HepG2 (cell line): Measurements from ENCODE around the gene RHOBTB3. TPM values are rescaled to one million over a fixed set of nuclear protein-coding genes. Genes with fewer than 3 reads are reported as not detected.

Source experiments
- ATAC-seq: fragments of 200-7000 bp; cut with Tn5 transposase; 3 replicates; pipeline ENCODE4 v1.9.1; 2020; ENCODE audit warnings: mild to moderate bottlenecking, moderate library complexity
- BruUV-seq: library from RNA; stranded (reverse); fragments of 400-500 nt; replicated peaks from 2 replicates; lab custom pipeline; 2021; lab: Mats Ljungman, UMichigan
- CTCF ChIA-PET: fragments of 300-600 bp; formaldehyde crosslinking; extraction: SDS; loops from one replicate; lab custom pipeline; 2021; ENCODE audit warnings: low total read pairs, inconsistent platforms, low intra/inter-chr PET ratio; lab: Yijun Ruan, JAX
- POLR2A ChIA-PET: fragments of 350-600 bp; sonication (Branson Sonifier 250); formaldehyde crosslinking; loops from one replicate; lab custom pipeline; 2020; ENCODE audit warnings: antibody characterized with exemption, inconsistent platforms; lab: Yijun Ruan, JAX
- DNase-seq: peaks from one replicate; pipeline ENCODE4 v3.0.0-alpha.2; 2015; ENCODE audit warnings: low spot score
- FAIRE-seq: peaks from 3 replicates; lab custom pipeline; 2011; peaks lifted over from hg19 to GRCh38; lab: Jason Lieb, UNC
- H2AFZ ChIP-seq: one replicate; pipeline ENCODE4 v1.6.1; 2011; ENCODE audit warnings: low read length, inconsistent platforms
- H3K27ac ChIP-seq: fragments of 300-600 bp; 3 replicates; pipeline ENCODE4 v1.8.0; 2011; ENCODE audit warnings: mixed run types, mild to moderate bottlenecking, mixed read lengths, low read length, inconsistent platforms; ENCODE audit not compliant: insufficient read depth; ENCODE audit errors: extremely low read length
- H3K27me3 ChIP-seq, 2 experiments: fragments of 200-600 bp in 1 of 2; 2 replicates in 1 of 2; 3 replicates in 1 of 2; pipeline versions ENCODE4 v1.6.0 to v1.8.0; 2011; ENCODE audit warnings: low read length in 2 of 2, mild to moderate bottlenecking in 2 of 2, moderate library complexity in 2 of 2, inconsistent platforms in 1 of 2; ENCODE audit not compliant: insufficient read depth in 2 of 2, control insufficient read depth in 1 of 2
- H3K36me3 ChIP-seq, 2 experiments: fragments of 200-600 bp in 1 of 2; replicated peaks in 1 of 2; 2 replicates in 1 of 2; 3 replicates in 1 of 2; pipeline versions ENCODE4 v1.5.1 to v1.8.0; 2011; ENCODE audit warnings: low read length in 2 of 2, inconsistent platforms in 1 of 2; ENCODE audit not compliant: insufficient read depth in 2 of 2, control insufficient read depth in 1 of 2
- H3K4me1 ChIP-seq: 2 replicates; pipeline ENCODE4 v1.5.1; 2012; ENCODE audit warnings: low read length, inconsistent platforms; ENCODE audit not compliant: insufficient read depth
- H3K4me2 ChIP-seq: 2 replicates; pipeline ENCODE4 v1.6.0; 2011; ENCODE audit warnings: low read depth, low read length, inconsistent platforms
- H3K4me3 ChIP-seq, 3 experiments: fragments of 200-600 bp in 1 of 3; sonication (generic), shearing (Covaris generic) in 1 of 3; replicated peaks in 1 of 3; 2 replicates each; pipeline ENCODE4 v1.5.1; 2011 to 2016; ENCODE audit warnings: low read length in 3 of 3, inconsistent platforms in 2 of 3, low read depth in 2 of 3, mild to moderate bottlenecking in 2 of 3, control low read depth in 1 of 3, mixed read lengths in 1 of 3; ENCODE audit not compliant: insufficient read depth in 1 of 3
- H3K79me2 ChIP-seq: one replicate; pipeline ENCODE4 v1.6.1; 2011; ENCODE audit warnings: low read length, inconsistent platforms; ENCODE audit not compliant: insufficient read depth
- H3K9ac ChIP-seq: 2 replicates; pipeline ENCODE4 v1.6.0; 2011; ENCODE audit warnings: mild to moderate bottlenecking, low read depth, low read length, inconsistent platforms; ENCODE audit not compliant: insufficient read depth
- H3K9me3 ChIP-seq: 2 replicates; pipeline ENCODE4 v1.5.1; 2012; ENCODE audit warnings: mild to moderate bottlenecking, low read length
- H4K20me1 ChIP-seq: 2 replicates; pipeline ENCODE4 v1.6.0; 2011; ENCODE audit warnings: inconsistent platforms, mild to moderate bottlenecking, low read length, moderate library complexity; ENCODE audit not compliant: insufficient read depth
- AKNA ChIP-seq: sonication (generic); formaldehyde crosslinking; IDR thresholded peaks from 2 replicates; pipeline ENCODE4 v1.4.0; 2020; ENCODE audit warnings: missing genetic modification reagents, borderline replicate concordance
- CREB3 ChIP-seq: sonication (generic); formaldehyde crosslinking; IDR thresholded peaks from 2 replicates; pipeline ENCODE4 v1.5.0; 2020; ENCODE audit warnings: missing genetic modification reagents
- DDIT3 ChIP-seq: sonication (generic); formaldehyde crosslinking; IDR thresholded peaks from 2 replicates; pipeline ENCODE4 v1.4.0; 2020; ENCODE audit warnings: mild to moderate bottlenecking, missing genetic modification reagents
- FOXM1 ChIP-seq: sonication (generic); formaldehyde crosslinking; IDR thresholded peaks from 2 replicates; pipeline ENCODE4 v1.5.0; 2020; ENCODE audit warnings: missing genetic modification reagents
- MTERF4 ChIP-seq: sonication (generic); formaldehyde crosslinking; IDR thresholded peaks from 2 replicates; pipeline ENCODE4 v1.8.0; 2023; ENCODE audit warnings: mild to moderate bottlenecking, missing genetic modification reagents
- SMC3 ChIP-seq: IDR thresholded peaks from 2 replicates; pipeline ENCODE4 v1.6.1; 2011; ENCODE audit warnings: low read length, improper control_type of control experiment
- TBX3 ChIP-seq: fragments of 450-650 bp; IDR thresholded peaks from 2 replicates; pipeline ENCODE4 v1.6.1; 2017; ENCODE audit warnings: antibody characterized with exemption, mild to moderate bottlenecking, inconsistent platforms, borderline replicate concordance
- WIZ ChIP-seq: sonication (generic); formaldehyde crosslinking; IDR thresholded peaks from 2 replicates; pipeline ENCODE4 v1.5.1; 2020; ENCODE audit warnings: mild to moderate bottlenecking, missing genetic modification reagents
- ZC3H4 ChIP-seq: sonication (generic); formaldehyde crosslinking; IDR thresholded peaks from 2 replicates; pipeline ENCODE4 v1.4.0; 2020; ENCODE audit warnings: missing genetic modification reagents, borderline replicate concordance
- ZNF260 ChIP-seq: sonication (generic); formaldehyde crosslinking; IDR thresholded peaks from 2 replicates; pipeline ENCODE4 v1.4.0; 2020; ENCODE audit warnings: missing genetic modification reagents, low read depth, mild to moderate bottlenecking, borderline replicate concordance
- WGBS: methylation state at CpG from one replicate; pipeline ENCODE4 v1.1.6; 2017; ENCODE audit warnings: low lambda C conversion rate; 5-methylcytosine and 5-hydroxymethylcytosine counted together
- in situ Hi-C: cut with HindIII; loops from 2 replicates; pipeline ENCODE4 v1.10.0; 2017; ENCODE audit warnings: low pct_unique_long_range_greater_than_20kb; ENCODE audit not compliant: extremely low pct_ligation_motif_present
- intact Hi-C: fragments of 100-400 bp; cut with micrococcal nuclease; formaldehyde crosslinking; loops from one replicate; pipeline ENCODE4 v1.10.0; 2022; ENCODE audit not compliant: unreplicated experiment
- polyA plus RNA-seq, 8 experiments: library from polyadenylated mRNA; depleted of rRNA in 3 of 8; stranded (reverse) in 7 of 8; unstranded in 1 of 8; fragments of >200 nt; fragmentation: Illumina TruSeq in 4 of 8; extraction: Trizol in 4 of 8; gene quantifications; 2 replicates each; pipeline versions ENCODE4 v1.2.1 to v1.2.3, GENCODE V29; 2011 to 2016; ENCODE audit warnings: low read depth in 4 of 8, missing spikeins in 1 of 8, mixed read lengths in 1 of 8; ENCODE audit not compliant: insufficient read depth in 1 of 8
- total RNA-seq, 5 experiments: library from RNA; depleted of rRNA; stranded (reverse); fragments of >200 nt; fragmentation: Illumina TruSeq; extraction: Trizol; gene quantifications; 2 replicates each; pipeline ENCODE4 v1.2.3, GENCODE V29; 2016; ENCODE audit warnings: low read depth in 1 of 5

The RHOBTB3 gene
- total and polyA plus RNA-seq, 2 of the 13 experiments (the other 11 are each of a cell fraction or from before 2014, with no cell fraction given), result 31.6 to 35.4 TPM

GRCh38 chr5:95699337-95699736, 31.8 kb upstream of the RHOBTB3 start:
- ATAC-seq (no peak), DNase-seq (no peak), FAIRE-seq (no peak)
- TF ChIP-seq MTERF4 (no peak), ZNF260 (CRISPR knock-in tag) (no peak), FOXM1 (CRISPR knock-in tag) (no peak), SMC3 (no peak), ZC3H4 (no peak), AKNA (CRISPR knock-in tag) (no peak), WIZ (CRISPR knock-in tag) (no peak), DDIT3 (CRISPR knock-in tag) (no peak), TBX3 (no peak), CREB3 (CRISPR knock-in tag) (no peak)
- ChIA-PET POLR2A (no interaction called here), CTCF (no interaction called here)
- Histone ChIP-seq H3K9ac (no peak overlapping the region), H3K9me3 (no peaks in the 10 kb centered on the region), H3K79me2 (no peaks in the 10 kb centered on the region), H2AFZ (no peak overlapping the region), H4K20me1 (no peaks in the 10 kb centered on the region), H3K4me1 (peaks cover 8% of the 10 kb centered on the region; the same call in 1 of the 2 replicates), H3K36me3 (no peaks in the 10 kb centered on the region), H3K4me2 (no peak overlapping the region), H3K27me3 (peaks cover 0 to 5% of the 10 kb centered on the region in 2 experiments; a peak in 1 of 5 replicates), H3K4me3 (no peak overlapping the region), H3K27ac (no peak overlapping the region)
- BruUV-seq, result no TSS peak
- intact Hi-C loops, result no loop called here
- 66% methylated on average over 1 of the region's 1 CpG for WGBS
- in situ Hi-C loops, result no loop called here
